T-cell (primary cell): ENCODE results near the gene TTC9B. TPM values are rescaled to one million over a fixed set of nuclear protein-coding genes. Genes with fewer than 3 reads are reported as not detected.

ENCODE experiments used
- ATAC-seq, 4 experiments: fragments of 200-7000 bp in 3 of 4; fragments of 150-1000 bp in 1 of 4; cut with Tn5 transposase; replicated peaks in 1 of 4; 1 replicate in 3 of 4; 2 replicates in 1 of 4; pipeline ENCODE4 v1.10.0; 2021; ENCODE audit warnings: moderate library complexity in 3 of 4, mild to moderate bottlenecking in 2 of 4, moderate number of reproducible peaks in 1 of 4
- CTCF ChIA-PET, 2 donors: fragments of 300-600 bp; sonication (Branson Sonifier 250); formaldehyde crosslinking; loops; one replicate each; lab custom pipeline; 2022; ENCODE audit warnings: antibody characterized with exemption in 2 of 2; lab: Charles Lee
- POLR2A ChIA-PET, 2 donors: fragments of 300-600 bp; sonication (Branson Sonifier 250); formaldehyde crosslinking; loops; one replicate each; lab custom pipeline; 2022; ENCODE audit warnings: antibody characterized with exemption in 2 of 2; lab: Charles Lee
- DNase-seq, 35 experiments: peaks; one replicate each; pipeline versions ENCODE4 v3.0.0 to v3.0.0-alpha.2; 2013 to 2023
- H3K27ac ChIP-seq: one replicate; pipeline ENCODE4 v1.5.1; 2013; ENCODE audit warnings: low read length
- H3K27me3 ChIP-seq, 2 experiments: replicated peaks in 1 of 2; 1 replicate in 1 of 2; 2 replicates in 1 of 2; pipeline versions ENCODE4 v1.6.1 to v1.7.0; 2013; ENCODE audit warnings: low read length in 1 of 2, mixed read lengths in 1 of 2; ENCODE audit not compliant: control insufficient read depth in 2 of 2, insufficient read depth in 2 of 2; ENCODE audit errors: extremely low read depth in 1 of 2
- H3K36me3 ChIP-seq, 2 donors: 1 replicate in 1 of 2; 2 replicates in 1 of 2; pipeline versions ENCODE4 v1.6.1 to v1.7.0; 2013; ENCODE audit warnings: low read length in 1 of 2; ENCODE audit not compliant: control insufficient read depth in 2 of 2, insufficient read depth in 1 of 2; ENCODE audit errors: extremely low read depth in 1 of 2
- H3K4me1 ChIP-seq, 2 experiments: 1 replicate in 1 of 2; 2 replicates in 1 of 2; pipeline versions ENCODE4 v1.6.1 to v1.7.0; 2013; ENCODE audit warnings: low read length in 2 of 2, mixed read lengths in 1 of 2; ENCODE audit not compliant: insufficient read depth in 2 of 2, control insufficient read depth in 1 of 2; ENCODE audit errors: extremely low read depth in 1 of 2
- H3K4me3 ChIP-seq, 2 donors: 1 replicate in 1 of 2; 2 replicates in 1 of 2; pipeline versions ENCODE4 v1.5.1 to v1.7.0; 2013; ENCODE audit warnings: mild to moderate bottlenecking in 2 of 2, low read length in 1 of 2, moderate library complexity in 1 of 2; ENCODE audit not compliant: control insufficient read depth in 1 of 2; ENCODE audit errors: extremely low read depth in 1 of 2
- H3K9me3 ChIP-seq: 2 replicates; pipeline ENCODE4 v1.7.0; 2013
- H3K27ac Mint-ChIP-seq, 2 donors: one replicate each; pipeline ENCODE4 v1.8.0; 2020 to 2021; ENCODE audit warnings: mild to moderate bottlenecking in 2 of 2, mixed read lengths in 2 of 2
- H3K27me3 Mint-ChIP-seq, 2 donors: one replicate each; pipeline ENCODE4 v1.8.0; 2021 to 2022; ENCODE audit warnings: mixed read lengths in 2 of 2
- H3K36me3 Mint-ChIP-seq: one replicate; pipeline ENCODE4 v1.8.0; 2021; ENCODE audit warnings: mixed read lengths
- H3K4me1 Mint-ChIP-seq, 3 donors: one replicate each; pipeline ENCODE4 v1.8.0; 2020 to 2022; ENCODE audit warnings: mixed read lengths in 3 of 3, mild to moderate bottlenecking in 1 of 3
- H3K4me3 Mint-ChIP-seq, 3 donors: one replicate each; pipeline ENCODE4 v1.8.0; 2020 to 2022; ENCODE audit warnings: mild to moderate bottlenecking in 3 of 3, mixed read lengths in 3 of 3, moderate library complexity in 3 of 3
- H3K9me3 Mint-ChIP-seq, 3 donors: one replicate each; pipeline ENCODE4 v1.8.0; 2020 to 2022; ENCODE audit warnings: mixed read lengths in 3 of 3
- WGBS: methylation state at CpG from one replicate; pipeline ENCODE4 v1.1.5; 2013; ENCODE audit warnings: missing lambda C conversion rate; ENCODE audit not compliant: insufficient coverage; 5-methylcytosine and 5-hydroxymethylcytosine counted together
- total RNA-seq, 35 experiments: library from RNA in 6 of 35; stranded (reverse) in 6 of 35; fragments of 120-200 nt in 1 of 35; gene quantifications; one replicate each; pipeline versions ENCODE4 v1.2.1 to v1.2.4 and lab custom pipeline; 2013 to 2026

The TTC9B gene
- total RNA-seq, 5 donors from 2014 or later (not counting 1 experiment from before 2014, with no cell fraction given) = not detected

DNA sequence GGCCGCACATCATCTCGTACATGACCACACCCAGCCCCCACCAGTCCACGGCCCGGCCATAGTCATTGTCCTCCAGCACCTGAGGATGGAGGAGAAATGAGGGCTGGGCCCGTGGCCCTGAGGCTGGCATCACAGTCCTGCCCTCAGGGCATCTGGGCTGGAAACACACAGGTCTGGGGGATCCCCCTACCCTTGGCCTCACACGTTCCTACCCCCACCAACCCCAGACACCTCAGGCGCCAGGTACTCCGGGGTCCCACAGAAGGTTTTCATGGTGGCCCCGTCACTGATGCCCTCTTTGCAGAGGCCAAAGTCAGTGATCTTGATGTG is 17.8 kb upstream of the TTC9B start:
- Histone ChIP-seq H3K27me3 (no peaks in the 10 kb centered on the region), H3K9me3 (no peaks in the 10 kb centered on the region), H3K27ac (no peak overlapping the region), H3K4me1 (no peaks in the 10 kb centered on the region), H3K36me3 (peaks cover 18 to 70% of the 10 kb centered on the region in 2 donors), H3K4me3 (no peak overlapping the region)
- H3K36me3 Mint-ChIP-seq = peaks cover 30% of the 10 kb centered on the region
- H3K9me3 Mint-ChIP-seq = no peaks in the 10 kb centered on the region
- POLR2A ChIA-PET = no interaction called here
- H3K4me1 Mint-ChIP-seq = no peaks in the 10 kb centered on the region
- H3K4me3 Mint-ChIP-seq = no peak overlapping the region
- H3K27me3 Mint-ChIP-seq = no peaks in the 10 kb centered on the region
- no peak overlapping the region for H3K27ac Mint-ChIP-seq
- WGBS = 90% methylated on average over 4 of the region's 9 CpGs
- DNase-seq (no peak), ATAC-seq (no peak)
- CTCF ChIA-PET = interaction anchor here in 1 of 2 donors (0.6 kb wide), 1 partner anchor 78 kb away, joined by 3 read pairs; no protein-coding TSS in a partner anchor

DNA sequence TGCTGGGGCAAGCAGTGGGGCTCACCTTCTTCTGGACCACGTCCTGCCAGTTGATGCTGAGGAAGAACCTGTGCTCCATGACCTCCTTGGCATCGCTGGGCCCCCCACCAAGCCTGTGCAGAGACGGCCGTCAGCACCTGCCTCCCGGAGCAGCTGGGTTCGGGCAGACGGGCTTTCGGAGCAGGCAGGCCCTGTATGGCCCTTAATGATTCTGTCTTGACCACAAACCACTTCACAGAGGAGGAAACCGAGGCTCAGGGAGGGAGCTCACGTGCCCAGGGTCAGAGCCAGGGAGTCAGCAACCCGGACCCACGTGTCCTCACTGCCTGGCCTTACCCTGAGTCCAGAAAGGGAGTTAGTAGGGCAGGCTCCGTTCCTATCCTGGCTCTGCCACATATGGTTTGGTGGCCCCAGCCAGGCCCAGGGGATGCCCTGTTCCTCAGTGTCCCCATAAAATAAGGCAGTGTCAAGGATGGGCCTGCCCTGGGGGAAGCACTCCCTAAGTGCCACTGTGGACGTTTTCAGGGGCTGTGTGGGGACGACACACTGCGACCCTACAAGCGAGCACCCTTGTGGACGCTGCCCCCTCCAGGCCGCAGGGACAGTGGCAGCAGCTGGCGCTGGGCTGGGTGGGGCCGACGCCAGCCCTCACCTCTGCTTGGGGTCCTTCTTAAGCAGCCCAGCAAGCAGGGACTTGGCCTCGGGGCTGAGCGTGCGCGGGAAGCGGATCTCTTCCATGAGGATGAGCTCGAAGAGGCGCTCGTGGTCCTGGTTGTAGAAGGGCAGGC is 17.2 kb upstream of the TTC9B start:
- ATAC-seq = no peak
- no peak for DNase-seq
- Mint-ChIP-seq H3K27me3 (no peaks in the 10 kb centered on the region), H3K4me3 (no peak overlapping the region), H3K9me3 (no peaks in the 10 kb centered on the region), H3K4me1 (no peaks in the 10 kb centered on the region), H3K36me3 (peaks cover 29% of the 10 kb centered on the region), H3K27ac (no peak overlapping the region)
- Histone ChIP-seq H3K27ac (no peak overlapping the region), H3K36me3 (peaks cover 12 to 64% of the 10 kb centered on the region in 2 donors), H3K9me3 (no peaks in the 10 kb centered on the region), H3K4me1 (no peaks in the 10 kb centered on the region), H3K4me3 (no peak overlapping the region), H3K27me3 (no peaks in the 10 kb centered on the region)
- 93% methylated on average over 24 of the region's 30 CpGs for WGBS
- ChIA-PET CTCF (no interaction called here), POLR2A (no interaction called here)

DNA sequence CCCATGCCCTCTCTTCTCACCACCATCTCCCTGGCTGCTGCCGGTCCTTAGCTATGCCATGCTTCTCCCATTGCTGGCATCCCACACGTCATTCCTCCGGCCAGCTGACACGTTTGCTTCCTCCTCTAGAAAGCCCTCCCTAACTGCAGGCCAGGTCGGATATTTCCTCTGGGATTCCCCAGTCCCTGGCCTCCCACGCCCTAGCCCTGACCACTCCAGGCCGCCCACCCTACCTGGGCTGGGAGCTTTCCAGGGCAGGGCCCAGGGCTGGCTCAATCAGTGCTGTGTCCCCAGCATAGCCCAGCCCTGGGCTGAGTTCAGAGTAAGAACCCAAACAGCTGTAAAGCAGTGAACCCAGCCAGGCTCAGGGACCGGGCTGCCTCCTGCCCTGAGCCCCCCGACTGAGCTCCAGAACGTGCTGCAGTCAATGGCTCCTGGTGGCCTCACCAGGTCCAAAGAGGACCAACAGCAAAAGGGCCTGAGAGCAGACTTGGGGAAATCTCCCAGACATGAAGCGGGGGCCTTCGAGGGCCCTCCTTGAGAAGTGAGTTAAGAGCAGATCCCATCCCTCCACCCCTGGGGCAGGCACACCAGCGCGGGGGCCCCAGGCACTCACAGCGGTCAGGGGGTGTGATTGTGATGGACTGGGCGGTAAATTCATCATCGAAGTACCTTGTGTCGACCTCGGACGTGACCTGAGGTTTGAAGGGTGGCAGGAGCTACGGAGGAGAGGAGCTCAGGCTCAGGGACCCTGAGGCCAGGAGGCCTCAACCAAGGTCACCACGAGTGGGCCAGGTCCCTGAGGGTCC is 16.4 kb upstream of the TTC9B start:
- peaks cover 26% of the 10 kb centered on the region for H3K36me3 Mint-ChIP-seq
- ATAC-seq (no peak), DNase-seq (no peak)
- Histone ChIP-seq H3K27ac (no peak overlapping the region), H3K9me3 (no peaks in the 10 kb centered on the region), H3K4me1 (no peaks in the 10 kb centered on the region), H3K36me3 (peaks cover 12 to 56% of the 10 kb centered on the region in 2 donors), H3K27me3 (no peaks in the 10 kb centered on the region), H3K4me3 (no peak overlapping the region)
- peaks cover 2 to 5% (median 4%) of the 10 kb centered on the region in 3 donors for H3K4me1 Mint-ChIP-seq
- H3K4me3 Mint-ChIP-seq = no peak overlapping the region
- WGBS = 96% methylated on average over 16 of the region's 22 CpGs
- ChIA-PET CTCF (interaction anchor here in 1 of 2 donors (0.6 kb wide), 1 partner anchor 9 kb away, joined by 5 read pairs; no protein-coding TSS in a partner anchor), POLR2A (no interaction called here)
- no peaks in the 10 kb centered on the region for H3K9me3 Mint-ChIP-seq
- no peaks in the 10 kb centered on the region for H3K27me3 Mint-ChIP-seq
- no peak overlapping the region for H3K27ac Mint-ChIP-seq

DNA sequence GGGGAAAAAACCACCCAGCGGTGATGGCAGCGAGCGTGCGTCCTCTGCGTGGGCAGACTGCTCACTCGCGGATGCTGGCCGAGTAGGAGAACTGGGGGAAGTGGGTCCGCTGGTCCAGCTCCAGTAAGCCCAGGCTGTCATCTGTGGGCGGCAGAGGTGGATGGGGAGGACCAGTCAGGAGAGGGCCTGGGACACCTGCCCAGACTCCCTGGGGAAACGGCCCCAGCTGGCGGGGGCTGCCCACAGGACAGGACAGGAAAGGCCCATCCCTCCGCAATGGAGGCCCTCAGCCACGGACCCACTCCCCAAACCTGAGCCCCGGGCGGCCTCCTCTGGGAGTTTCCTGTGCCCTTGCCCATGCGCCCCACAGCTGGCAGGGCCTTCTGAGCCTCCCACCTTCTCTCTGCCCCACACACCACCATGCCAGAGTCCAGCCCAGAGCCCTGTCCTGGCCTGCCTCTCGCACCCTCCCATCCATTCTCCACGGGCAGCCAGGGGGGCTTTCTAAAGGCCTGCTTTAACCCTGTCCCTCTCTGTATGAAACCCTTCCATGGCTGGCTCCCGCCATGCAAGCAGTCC is 15.7 kb upstream of the TTC9B start:
- no peak overlapping the region for H3K27ac Mint-ChIP-seq
- WGBS = 95% methylated on average over 17 of the region's 20 CpGs
- no peak overlapping the region for H3K4me3 Mint-ChIP-seq
- peaks cover 19% of the 10 kb centered on the region for H3K36me3 Mint-ChIP-seq
- H3K9me3 ChIP-seq = no peaks in the 10 kb centered on the region
- no peaks in the 10 kb centered on the region for H3K27me3 ChIP-seq
- no peak overlapping the region for H3K4me3 ChIP-seq
- peaks cover 8 to 13% (median 11%) of the 10 kb centered on the region in 3 donors for H3K4me1 Mint-ChIP-seq
- H3K9me3 Mint-ChIP-seq = no peaks in the 10 kb centered on the region
- ChIA-PET POLR2A (no interaction called here), CTCF (interaction anchor here in 1 of 2 donors (0.6 kb wide), 1 partner anchor 10 kb away, joined by 5 read pairs; no protein-coding TSS in a partner anchor)
- ATAC-seq = no peak
- no peak overlapping the region for H3K27ac ChIP-seq
- no peaks in the 10 kb centered on the region for H3K27me3 Mint-ChIP-seq
- no peaks in the 10 kb centered on the region for H3K4me1 ChIP-seq
- peaks cover 12 to 49% of the 10 kb centered on the region in 2 donors for H3K36me3 ChIP-seq
- no peak for DNase-seq

DNA sequence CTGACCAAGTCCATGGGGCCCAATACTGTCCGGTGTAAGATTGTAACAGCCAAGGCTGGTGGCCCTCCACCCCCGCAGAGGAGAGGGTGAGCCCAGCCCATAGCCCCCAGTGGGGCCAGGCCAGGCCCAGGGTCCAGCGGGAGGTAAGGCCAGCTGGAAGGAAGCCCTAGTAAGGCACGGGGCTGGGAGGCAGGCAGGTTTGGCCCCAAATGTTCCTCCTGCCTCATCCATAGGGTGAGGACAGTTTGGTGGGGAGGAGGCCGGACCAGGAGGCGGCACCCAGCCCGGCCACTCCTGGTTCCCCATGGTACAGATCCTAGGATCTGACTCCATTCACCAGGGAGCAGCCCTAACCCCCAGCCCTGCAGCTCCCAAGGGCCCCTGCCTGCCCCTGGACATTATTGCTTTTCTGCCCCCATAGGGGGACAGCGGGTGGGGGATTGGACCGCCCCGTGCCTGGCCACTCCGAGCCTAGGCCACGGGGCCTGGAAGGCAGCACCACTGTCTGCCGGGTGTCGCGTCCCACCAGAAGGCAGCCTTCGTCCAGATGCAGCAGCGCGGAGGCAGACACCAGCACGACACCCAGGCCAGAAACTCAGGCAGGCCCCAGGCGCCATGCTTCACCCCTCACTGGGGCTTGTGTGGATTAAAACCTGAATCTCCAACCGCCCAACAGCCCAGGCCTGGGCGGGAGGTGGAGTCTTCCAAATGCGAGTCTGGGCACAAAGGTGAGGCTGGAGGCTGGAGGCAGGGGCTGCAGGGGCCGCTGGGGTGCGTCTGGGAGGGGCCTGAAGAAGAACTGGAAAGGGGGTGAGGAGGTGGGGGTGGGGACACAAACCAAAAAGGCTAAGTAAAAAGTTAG is 15.0 kb upstream of the TTC9B start:
- Histone ChIP-seq H3K27me3 (no peaks in the 10 kb centered on the region), H3K9me3 (no peaks in the 10 kb centered on the region), H3K27ac (no peak overlapping the region), H3K4me1 (no peaks in the 10 kb centered on the region), H3K36me3 (peaks cover 12 to 42% of the 10 kb centered on the region in 2 donors), H3K4me3 (no peak overlapping the region)
- Mint-ChIP-seq H3K4me1 (peaks cover 8 to 13% (median 13%) of the 10 kb centered on the region in 3 donors), H3K36me3 (peaks cover 18% of the 10 kb centered on the region), H3K27ac (no peak overlapping the region), H3K4me3 (no peak overlapping the region), H3K9me3 (no peaks in the 10 kb centered on the region), H3K27me3 (no peaks in the 10 kb centered on the region)
- ATAC-seq (no peak), DNase-seq (no peak)
- WGBS = 96% methylated on average over 19 of the region's 25 CpGs
- ChIA-PET POLR2A (no interaction called here), CTCF (no interaction called here)

DNA sequence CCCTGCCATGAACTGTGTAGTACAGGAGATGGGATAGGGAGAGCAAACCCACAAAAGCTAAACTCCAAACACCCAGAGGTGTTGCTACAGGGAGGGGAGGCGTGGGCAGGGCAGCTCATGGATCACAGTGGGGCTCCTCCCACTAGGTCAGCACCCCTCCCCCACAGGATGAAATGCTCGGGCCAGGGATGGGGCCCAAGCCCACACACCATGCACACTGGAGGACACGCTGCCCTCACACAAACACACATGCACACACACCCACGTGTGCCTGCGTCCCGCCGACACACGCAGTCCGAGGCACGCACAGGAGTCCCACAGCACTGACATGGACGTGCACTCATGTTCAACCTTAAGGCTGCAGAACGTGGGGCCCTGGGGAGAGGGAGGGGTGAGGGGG is 14.3 kb upstream of the TTC9B start:
- no peaks in the 10 kb centered on the region for H3K27me3 ChIP-seq
- no peaks in the 10 kb centered on the region for H3K9me3 Mint-ChIP-seq
- WGBS = no CpG with 5 or more reads among the region's 12 CpGs
- CTCF ChIA-PET = no interaction called here
- H3K36me3 Mint-ChIP-seq = peaks cover 13% of the 10 kb centered on the region
- H3K4me1 ChIP-seq = no peaks in the 10 kb centered on the region
- no peak overlapping the region for H3K27ac ChIP-seq
- peaks cover 8 to 14% (median 13%) of the 10 kb centered on the region in 3 donors for H3K4me1 Mint-ChIP-seq
- H3K36me3 ChIP-seq = peaks cover 12 to 35% of the 10 kb centered on the region in 2 donors
- no peaks in the 10 kb centered on the region for H3K9me3 ChIP-seq
- ATAC-seq = no peak
- H3K4me3 ChIP-seq = no peak overlapping the region
- no peak overlapping the region for H3K4me3 Mint-ChIP-seq
- no peak for DNase-seq
- no peak overlapping the region for H3K27ac Mint-ChIP-seq
- H3K27me3 Mint-ChIP-seq = no peaks in the 10 kb centered on the region
- POLR2A ChIA-PET = no interaction called here
